Upper lobe of right lung (tissue), 1 donor: ENCODE measurements around the gene TTLL8. TPM values are rescaled to one million over a fixed set of nuclear protein-coding genes. Genes with fewer than 3 reads are reported as not detected.

Source experiments
- ATAC-seq: fragments of 200-7000 bp; cut with Tn5 transposase; one replicate; pipeline ENCODE4 v1.9.1; 2020; ENCODE audit warnings: mild to moderate bottlenecking, moderate library complexity
- DNase-seq: peaks from one replicate; pipeline ENCODE4 v3.0.0-alpha.2; 2020
- H3K27ac ChIP-seq: fragments of 200-600 bp; one replicate; pipeline ENCODE4 v1.8.0; 2022
- H3K27me3 ChIP-seq: fragments of 200-600 bp; one replicate; pipeline ENCODE4 v1.8.0; 2022; ENCODE audit warnings: mild to moderate bottlenecking
- H3K36me3 ChIP-seq: fragments of 200-600 bp; one replicate; pipeline ENCODE4 v1.8.0; 2022
- H3K4me1 ChIP-seq: fragments of 200-600 bp; one replicate; pipeline ENCODE4 v1.8.0; 2022
- H3K4me3 ChIP-seq: fragments of 200-600 bp; one replicate; pipeline ENCODE4 v1.8.0; 2022; ENCODE audit warnings: mild to moderate bottlenecking
- H3K9me3 ChIP-seq: fragments of 200-600 bp; one replicate; pipeline ENCODE4 v1.8.0; 2022
- CTCF ChIP-seq: fragments of 200-600 bp; IDR thresholded peaks from one replicate; pipeline ENCODE4 v1.8.0; 2022; ENCODE audit warnings: antibody characterized with exemption
- intact Hi-C: fragments of 100-400 bp; cut with DNase I; formaldehyde crosslinking; loops from one replicate; pipeline ENCODE4 v1.11.0; 2022
- total RNA-seq: library from RNA; stranded (reverse); fragmentation: NEBNext Ultra II Directional; extraction: Animal tissue kit (Norgen Biotek cat#: 25700); gene quantifications from one replicate; pipeline ENCODE4 v1.2.1, GENCODE V29; 2021
- donor health status: DM: no; HTN: yes; CAD: no; lungs with severe emphysema.

TTLL8 gene
- total RNA-seq, 1 donor from 2014 or later: not detected

DNA sequence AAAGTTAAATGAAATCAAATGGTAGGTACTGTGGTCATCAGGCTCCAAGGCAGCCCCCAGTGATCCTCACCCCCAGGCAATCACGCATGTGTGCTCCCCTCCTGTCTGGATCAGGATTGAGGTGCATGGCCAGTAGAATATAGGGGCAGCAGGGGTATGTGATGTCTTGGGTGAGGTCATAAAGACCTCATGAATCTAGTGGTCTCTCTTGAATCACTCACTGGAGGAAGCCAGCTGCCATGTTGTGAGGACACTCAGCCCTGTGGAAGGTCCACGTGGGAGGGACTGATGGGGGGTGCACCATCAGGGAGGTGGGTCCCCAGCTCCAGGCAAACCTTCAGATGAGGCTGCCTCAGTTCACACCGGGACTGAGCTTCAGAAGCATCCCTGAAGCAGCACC lies 38.8 kb downstream of the TTLL8 start:
- Histone ChIP-seq H3K9me3 (no peaks in the 10 kb centered on the region), H3K4me1 (peaks cover 6% of the 10 kb centered on the region), H3K27me3 (peaks cover 32% of the 10 kb centered on the region), H3K27ac (no peak overlapping the region), H3K4me3 (no peak overlapping the region), H3K36me3 (no peaks in the 10 kb centered on the region)
- DNase-seq (peak; percentile 30), ATAC-seq (no peak)
- intact Hi-C loops: no loop called here
- no peak for TF ChIP-seq CTCF

DNA sequence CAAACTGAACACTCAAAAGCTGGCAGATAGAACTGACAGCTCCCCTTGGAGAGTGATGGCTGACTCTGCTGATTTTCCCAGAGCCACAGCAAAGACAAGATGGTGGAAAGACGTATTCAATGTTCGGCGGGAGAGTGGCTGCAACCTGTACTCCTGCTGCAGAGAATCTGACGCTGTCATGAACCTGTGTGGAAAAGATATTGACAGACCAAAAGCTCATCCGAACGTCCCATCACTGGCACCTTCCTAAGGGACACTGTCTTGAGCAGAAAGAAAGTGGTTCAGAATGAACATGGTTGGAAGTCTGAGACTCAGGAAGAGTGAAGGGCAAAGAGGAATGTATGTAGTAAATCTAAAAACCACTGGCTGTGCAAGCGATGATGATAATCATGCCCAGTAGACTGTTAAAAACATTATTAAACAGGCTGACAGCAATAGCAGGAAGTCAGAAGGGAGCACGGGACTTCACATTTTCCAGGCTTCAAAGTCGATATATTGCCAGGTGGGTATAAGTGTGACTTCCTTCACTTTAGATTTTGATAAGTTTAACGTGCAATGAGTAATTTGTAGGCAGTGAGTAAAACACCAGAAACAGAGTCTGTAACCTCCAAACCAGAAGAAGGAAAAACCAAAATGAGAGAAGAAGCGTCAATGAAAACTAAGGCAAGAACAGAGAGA lies 39.4 kb downstream of the TTLL8 start:
- no peak for DNase-seq
- Histone ChIP-seq H3K4me1 (peaks cover 6% of the 10 kb centered on the region), H3K9me3 (no peaks in the 10 kb centered on the region), H3K36me3 (no peaks in the 10 kb centered on the region), H3K27ac (no peak overlapping the region), H3K27me3 (peaks cover 38% of the 10 kb centered on the region), H3K4me3 (no peak overlapping the region)
- TF ChIP-seq CTCF: no peak
- intact Hi-C loops: no loop called here
- ATAC-seq: no peak

DNA sequence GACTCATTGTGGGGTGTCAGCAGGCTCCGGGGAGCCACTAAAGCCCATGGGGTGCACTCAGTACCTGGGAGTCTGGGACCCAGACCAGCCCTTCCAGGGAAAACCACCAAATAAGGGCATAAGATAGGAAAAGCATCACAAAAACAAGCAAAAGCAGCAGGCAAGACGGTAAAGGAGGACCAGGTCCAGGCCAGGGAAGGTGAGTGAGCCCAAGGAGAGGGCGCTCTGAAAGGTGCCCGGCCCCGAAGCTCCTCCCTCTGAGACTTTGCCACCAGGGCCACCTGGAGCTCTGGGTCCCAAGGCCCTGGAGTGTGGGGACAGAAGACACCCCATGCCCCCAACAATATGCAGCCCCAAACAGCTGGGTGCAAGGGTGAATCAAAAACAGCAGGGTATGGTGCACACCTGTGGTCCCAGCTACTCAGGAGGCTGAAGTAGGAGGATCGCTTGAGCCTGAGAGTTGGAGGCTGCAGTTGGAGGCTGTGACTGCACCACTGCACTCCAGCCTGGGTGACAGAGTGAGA lies 40.3 kb downstream of the TTLL8 start:
- DNase-seq: no peak
- Histone ChIP-seq H3K4me3 (no peak overlapping the region), H3K27ac (no peak overlapping the region), H3K9me3 (no peaks in the 10 kb centered on the region), H3K4me1 (peaks cover 6% of the 10 kb centered on the region), H3K27me3 (peaks cover 44% of the 10 kb centered on the region), H3K36me3 (no peaks in the 10 kb centered on the region)
- ATAC-seq: no peak
- intact Hi-C loops: no loop called here
- no peak for TF ChIP-seq CTCF

- H3K36me3 ChIP-seq: no peaks in the 10 kb centered on the region
- intact Hi-C loops: no loop called here
- DNase-seq: no peak
- no peak overlapping the region for H3K27ac ChIP-seq
- no peaks in the 10 kb centered on the region for H3K9me3 ChIP-seq
- peaks cover 51% of the 10 kb centered on the region for H3K27me3 ChIP-seq
- peak; percentile 26 for ATAC-seq
- H3K4me3 ChIP-seq: no peak overlapping the region
- H3K4me1 ChIP-seq: peaks cover 6% of the 10 kb centered on the region
- TF ChIP-seq CTCF: no peak
These were observed 41.0 kb downstream of the TTLL8 start for GRCh38 chr22:50016988-50017700.

- ATAC-seq (no peak), DNase-seq (peak; percentile 62)
- H3K27ac ChIP-seq: no peak overlapping the region
- peaks cover 6% of the 10 kb centered on the region for H3K4me1 ChIP-seq
- H3K4me3 ChIP-seq: no peak overlapping the region
- intact Hi-C loops: no loop called here
- no peaks in the 10 kb centered on the region for H3K9me3 ChIP-seq
- H3K27me3 ChIP-seq: peaks cover 58% of the 10 kb centered on the region
- no peak for TF ChIP-seq CTCF
- no peaks in the 10 kb centered on the region for H3K36me3 ChIP-seq
These were observed 41.6 kb downstream of the TTLL8 start for GRCh38 chr22:50016308-50016987.
